PC-9 (cell line): ENCODE data around the gene JMJD6.

ENCODE experiments used
- CTCF ChIP-seq: fragments of 200-600 bp; sonication (generic); conservative IDR thresholded peaks from 2 replicates; pipeline ENCODE4 v1.6.1; 2017; ENCODE audit warnings: mixed run types, antibody characterized with exemption, mild to moderate bottlenecking, moderate library complexity
- EZH2 ChIP-seq: fragments of 200-600 bp; sonication (generic); IDR thresholded peaks from 2 replicates; pipeline ENCODE4 v1.8.0; 2017; ENCODE audit warnings: antibody characterized with exemption, low read depth

- no peak for TF ChIP-seq CTCF
- no peak for TF ChIP-seq EZH2
Observed at GRCh38 chr17:76713765-76714164, 12.6 kb downstream of the JMJD6 start.
